Activated CD4-positive, CD25-positive, alpha-beta regulatory T cell (primary cell): ENCODE data around the gene CPXM2.

Experiments
- DNase-seq, 4 experiments: peaks; one replicate each; lab custom pipeline; 2025; lab: John Stamatoyannopoulos, UW

Gene CPXM2

DNA sequence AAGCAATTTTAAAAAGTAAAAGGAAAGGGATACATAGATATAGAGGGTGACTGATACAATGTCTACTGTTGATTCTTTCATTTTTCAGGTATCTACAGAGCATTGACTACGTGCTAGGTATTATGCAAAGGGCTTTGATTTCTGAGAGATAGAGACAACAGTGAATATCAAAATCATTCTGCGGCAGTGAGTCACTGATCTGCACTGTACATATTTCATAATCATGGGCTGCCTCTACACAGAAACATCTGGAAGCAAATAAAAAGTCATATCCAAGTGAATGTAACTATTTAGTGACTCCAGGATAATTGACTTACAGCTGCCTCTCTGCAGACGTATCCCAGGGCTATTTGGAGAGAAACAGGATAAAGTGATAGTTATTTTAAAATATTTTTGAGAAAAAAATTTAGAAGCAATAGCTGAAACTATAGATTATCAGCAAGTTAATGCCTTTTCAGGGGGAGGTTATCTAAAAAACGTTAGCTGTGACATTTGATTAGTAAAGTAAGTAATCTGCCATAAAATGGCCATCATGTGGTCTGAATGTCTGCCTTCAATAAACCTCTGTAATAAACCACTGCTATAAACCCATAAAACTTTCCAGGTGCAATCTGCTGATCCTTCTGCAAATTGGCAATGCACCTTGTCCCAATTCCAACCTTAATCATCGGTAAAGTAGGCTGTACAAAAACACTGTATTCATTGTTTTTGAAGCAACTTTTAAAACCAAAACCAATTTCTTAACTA is 43.7 kb downstream of the CPXM2 start:
- DNase-seq, result no peak

DNA sequence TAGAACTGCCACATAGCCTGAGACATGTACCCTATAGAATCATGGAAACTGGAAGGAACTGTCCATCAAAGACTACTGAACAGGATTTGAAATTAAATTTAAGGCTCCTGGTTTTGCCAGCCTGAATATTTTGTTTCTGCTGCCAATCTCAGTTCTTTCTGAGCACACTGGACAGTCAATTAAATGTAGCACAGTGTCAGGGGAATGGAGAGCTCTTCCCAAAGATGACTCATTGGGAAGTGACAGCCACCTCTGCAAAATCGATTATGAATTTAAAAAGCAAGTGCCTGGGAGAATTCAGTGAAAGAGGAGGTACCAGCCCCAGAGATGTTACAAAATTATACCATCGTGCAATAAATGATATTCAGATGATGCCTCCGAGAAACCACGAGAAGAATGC is 47.8 kb downstream of the CPXM2 start:
- no peak for DNase-seq

DNA sequence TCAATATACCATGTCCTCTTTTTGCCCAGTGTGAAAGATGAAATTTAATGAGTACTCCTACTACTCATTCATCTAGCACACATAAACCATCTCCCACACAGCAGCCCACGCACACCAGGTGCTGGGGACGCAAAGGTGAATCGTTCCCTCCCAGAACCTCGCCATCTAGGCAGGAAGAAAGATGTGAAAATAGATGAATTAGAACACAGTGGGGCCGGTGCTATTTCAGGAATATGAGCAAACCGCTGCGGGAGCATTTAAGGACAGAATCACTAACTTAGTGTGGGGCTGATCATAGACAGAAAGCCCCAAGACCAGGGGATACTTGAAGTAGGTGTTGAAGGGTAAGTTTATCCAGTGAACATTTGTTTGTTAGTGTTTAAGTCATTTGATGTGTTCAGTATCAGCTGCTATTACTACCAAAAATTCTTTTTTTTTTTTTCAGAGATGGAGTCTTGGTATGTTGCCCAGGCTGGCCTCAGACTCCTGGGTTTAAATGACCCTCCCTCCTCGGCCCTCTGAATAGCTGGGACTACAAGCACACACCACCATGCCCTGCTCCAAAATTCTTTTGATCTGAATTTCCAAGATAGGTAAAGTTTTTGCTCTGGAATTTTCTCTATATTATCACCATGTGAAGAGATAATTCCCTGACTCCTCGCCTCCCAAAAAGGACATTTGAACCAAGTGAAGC is 48.8 kb downstream of the CPXM2 start:
- DNase-seq, result no peak

DNA sequence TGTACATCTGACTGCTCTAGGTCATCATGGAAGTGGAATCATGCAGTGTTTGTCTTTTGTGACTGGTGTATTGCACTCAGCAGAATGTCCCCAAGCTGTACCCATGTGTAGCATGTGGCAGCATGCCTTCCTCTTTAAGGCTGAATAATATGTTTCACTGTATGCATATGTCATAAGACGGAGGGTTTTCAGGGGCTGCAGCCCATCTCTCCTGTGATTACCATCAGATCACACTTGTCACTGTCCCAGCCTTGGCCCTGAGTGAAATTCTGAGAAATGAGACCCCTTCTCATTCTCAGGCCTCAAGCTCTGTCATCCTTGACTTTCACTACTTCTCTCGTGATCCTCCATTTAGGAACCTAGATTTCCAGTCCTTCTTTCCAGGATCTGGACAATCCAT is 50.0 kb downstream of the CPXM2 start:
- DNase-seq, result no peak

DNA sequence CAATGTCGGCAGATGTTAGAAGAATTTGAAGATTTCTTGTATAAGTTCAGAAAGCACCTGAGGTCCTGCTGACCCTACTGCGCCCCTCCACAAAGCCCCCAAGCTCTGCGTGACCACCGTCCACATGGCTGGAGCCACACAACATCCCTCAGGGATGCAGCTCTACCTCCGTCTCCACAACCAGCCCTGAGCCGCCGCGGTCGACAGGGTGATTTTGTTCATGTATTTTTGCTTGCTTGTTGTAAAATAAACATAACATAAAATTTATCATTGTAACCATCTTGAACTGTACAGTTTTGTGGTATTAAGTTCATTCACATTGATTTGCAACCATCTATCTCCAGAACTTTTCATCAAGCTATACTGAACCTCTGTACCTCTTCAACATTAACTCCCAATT is 50.5 kb downstream of the CPXM2 start:
- no peak for DNase-seq

DNA sequence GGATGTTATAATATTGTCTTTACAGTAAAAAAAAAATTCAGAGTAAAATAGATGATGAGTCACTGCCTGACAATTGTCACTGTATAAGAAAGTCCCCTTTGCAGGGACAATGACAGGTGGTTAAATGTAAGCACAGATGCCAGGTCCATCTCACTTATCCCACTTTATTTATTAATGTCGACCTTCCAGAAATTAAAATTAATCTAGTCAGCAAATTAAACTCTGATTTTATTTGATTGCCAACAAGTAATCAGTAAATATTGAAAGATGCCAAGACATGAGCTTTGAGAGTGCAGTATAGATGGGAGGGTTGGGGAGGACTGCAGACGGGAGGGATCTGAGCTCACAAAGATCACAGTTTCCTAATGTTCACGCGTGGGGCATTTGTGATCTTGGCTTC is 50.9 kb downstream of the CPXM2 start:
- no peak for DNase-seq

DNA sequence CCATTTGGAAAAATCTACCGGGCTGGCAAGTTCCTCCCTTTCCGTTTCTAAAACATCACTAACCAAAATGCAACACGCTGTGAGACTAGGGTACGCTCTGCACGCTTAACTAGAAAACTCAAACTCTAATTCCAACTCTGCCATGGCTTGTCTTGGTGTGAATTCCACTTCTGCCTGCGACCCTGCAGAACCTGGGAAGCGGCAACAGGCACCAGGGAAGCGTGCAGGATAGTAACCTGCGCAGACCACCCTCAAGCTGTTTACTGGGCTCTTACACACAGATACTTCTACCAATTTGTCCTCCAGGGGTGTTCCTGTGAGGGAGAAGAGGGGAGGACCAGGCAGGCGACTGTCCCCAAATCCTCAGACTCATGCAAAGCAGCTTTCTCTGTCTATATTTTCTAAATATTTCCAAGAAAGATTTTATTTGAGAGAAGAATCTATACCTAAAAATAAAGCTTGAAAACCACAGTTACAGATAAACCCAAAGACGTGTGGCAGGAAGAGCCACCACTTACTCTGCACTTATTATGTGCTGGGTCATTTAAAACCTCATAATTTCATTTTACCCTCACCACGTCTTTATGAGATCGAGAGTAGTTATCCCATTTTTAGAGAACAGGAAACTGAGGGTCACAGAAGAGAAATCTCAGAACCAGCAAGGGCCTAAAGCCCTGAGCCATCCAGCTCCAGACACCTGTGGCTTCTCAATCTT is 52.9 kb downstream of the CPXM2 start:
- no peak for DNase-seq

DNA sequence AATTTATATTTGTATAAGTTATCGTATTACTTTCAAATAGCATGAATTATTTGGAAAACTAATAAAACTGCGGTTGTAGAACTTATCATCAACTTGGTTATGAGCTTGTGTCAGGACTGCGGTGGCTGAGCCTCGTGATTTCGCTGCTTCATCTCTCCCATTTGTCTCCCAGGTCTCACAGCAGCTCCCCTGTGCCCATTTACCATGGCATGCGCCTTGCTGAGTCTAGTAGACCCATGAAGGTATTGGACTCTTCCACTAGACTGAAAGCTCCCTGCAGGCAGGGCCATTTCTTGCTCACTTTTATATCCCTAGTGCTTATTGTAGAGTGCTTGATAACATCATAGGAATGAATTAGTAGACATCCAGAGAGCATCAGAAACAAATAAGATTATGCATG is 53.9 kb downstream of the CPXM2 start:
- no peak for DNase-seq

DNA sequence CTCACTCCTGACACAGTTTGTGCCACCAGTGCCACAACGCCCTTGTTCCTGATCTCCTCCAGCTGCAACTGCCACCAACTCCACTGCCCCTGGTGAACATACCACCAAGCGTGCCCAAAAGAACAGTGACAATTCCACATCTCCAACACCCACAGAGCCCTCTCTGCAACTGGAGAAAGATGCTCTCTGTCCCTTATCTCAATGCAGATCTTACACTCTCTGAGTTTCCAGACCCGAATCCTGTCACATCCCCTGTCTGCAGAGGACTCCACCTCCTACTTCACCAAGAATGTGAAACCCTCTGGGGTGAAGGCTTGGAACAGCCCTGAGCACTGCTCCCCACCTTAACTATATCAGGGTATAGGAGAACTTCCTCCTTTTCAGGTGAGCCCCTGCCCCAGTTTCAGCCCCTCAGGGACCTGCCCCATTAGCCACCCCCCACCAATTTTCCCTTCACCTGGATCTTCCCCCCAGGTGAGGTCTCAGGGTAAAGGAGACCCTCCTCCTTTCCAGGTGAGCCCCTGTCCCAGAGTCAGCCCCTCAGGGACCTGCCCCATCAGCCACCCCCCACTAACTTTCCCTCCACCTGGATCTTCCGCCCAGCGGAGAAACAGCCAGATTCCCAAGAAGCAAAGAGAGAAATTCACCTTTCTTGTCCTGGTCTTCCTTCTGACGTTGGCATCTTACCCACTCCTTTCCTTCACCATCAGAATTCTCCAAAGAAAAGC is 55.0 kb downstream of the CPXM2 start:
- no peak for DNase-seq

DNA sequence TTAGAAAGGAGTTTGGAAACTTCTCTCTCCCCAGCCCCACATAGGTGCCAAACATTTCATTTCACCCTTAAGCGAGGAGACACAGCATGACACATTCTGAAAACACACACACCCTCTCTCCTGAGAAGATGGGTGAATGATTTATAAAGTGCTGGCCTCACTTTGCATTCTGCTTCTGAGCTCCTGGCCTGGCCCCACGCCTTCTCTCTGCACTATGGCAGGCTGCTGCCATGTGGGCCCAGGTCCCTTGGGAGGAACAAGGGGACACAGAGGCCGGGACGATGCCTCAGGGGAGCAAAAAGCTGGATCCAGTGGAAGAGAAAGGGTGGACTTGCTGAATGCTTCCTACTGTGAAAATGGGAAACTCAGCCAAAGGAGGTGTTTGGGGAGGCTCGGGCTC is 56.0 kb downstream of the CPXM2 start:
- no peak for DNase-seq

DNA sequence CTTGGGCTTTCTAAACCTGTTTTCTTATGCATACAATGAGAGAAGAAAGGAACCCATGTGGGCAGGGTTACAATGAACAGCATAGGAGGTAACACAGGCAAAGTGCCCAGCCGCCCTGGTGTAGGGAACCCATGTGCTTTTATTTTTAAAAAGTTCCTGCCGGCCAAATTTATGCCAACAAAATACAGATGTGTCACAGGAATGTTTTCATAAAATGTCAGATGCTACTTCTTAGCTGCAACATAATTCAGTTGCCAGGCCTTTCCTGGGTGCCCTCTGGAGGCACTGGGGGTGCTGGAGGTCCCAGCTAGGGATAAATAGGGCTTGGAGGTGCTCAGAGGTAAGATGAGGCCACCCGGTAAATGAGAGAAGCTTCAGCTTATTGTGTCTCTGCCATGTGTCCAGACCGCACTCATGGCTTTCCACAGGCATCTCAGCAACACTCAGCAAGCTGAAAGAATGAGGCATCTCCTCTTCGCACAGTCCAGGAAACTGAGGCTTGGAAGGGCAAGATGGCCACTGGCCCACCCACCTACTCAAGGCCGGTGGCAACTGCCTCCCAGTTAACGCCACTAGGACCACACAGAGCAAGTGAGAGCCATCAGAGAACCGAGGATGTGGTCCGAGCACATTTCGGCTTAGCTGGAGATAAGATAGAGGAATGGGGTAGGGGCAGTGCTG is 58.3 kb downstream of the CPXM2 start:
- DNase-seq, result no peak

DNA sequence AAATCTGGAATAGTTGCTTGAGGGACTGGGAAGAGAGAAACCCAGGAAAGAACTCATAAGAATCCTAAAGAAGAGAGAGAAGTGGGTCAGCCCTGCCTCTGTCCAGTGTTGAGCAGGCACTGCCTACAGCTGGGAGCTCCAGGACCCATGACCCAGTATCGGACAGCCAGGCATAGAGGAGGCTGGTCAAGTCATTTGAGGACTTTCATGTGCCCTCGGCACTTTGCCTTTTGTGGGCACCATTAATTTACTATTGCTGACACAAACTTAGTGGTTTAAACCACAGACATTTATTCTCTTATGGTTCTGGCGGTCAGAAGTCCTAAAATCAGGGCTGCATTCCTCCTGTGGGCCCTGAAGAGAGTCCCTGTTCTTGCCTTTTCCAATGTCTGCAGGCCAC is 60.3 kb downstream of the CPXM2 start:
- no peak for DNase-seq

DNA sequence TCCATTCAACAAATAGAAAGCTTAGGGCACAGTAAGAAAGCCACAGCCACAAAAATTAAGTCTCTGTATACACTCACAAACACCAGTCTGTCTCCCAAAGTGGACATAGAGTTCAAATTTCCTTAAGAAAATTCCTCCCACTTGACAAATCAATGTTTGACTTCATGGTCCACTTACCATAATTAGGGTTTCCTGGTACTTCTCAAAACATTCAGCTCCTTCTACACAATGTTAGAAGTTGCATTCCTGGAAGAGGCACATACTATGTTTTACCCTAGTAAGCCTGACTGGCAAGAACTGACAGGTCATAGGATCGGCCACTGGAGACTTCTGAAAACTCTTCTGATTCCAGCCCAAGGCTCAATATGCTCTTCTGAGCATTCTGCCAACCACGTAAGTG is 70.5 kb downstream of the CPXM2 start:
- DNase-seq, result no peak

DNA sequence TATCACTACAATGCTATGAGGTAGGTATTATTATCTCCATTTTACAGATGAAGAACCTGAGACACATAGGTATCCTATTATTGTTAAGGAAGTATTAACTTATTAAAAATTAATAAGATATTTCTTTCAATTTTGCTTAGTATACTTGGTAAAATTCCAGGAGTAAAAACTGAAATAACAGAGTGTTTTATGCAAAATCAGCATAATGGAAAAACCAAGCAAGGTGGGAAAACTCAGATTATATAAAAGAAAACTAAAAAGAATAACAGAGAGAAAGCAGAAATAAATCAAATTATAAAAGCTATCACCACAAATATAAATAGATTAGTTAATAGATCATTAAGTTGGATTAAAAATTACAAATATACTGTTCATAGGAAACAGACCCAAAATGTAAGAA is 82.0 kb downstream of the CPXM2 start:
- no peak for DNase-seq

DNA sequence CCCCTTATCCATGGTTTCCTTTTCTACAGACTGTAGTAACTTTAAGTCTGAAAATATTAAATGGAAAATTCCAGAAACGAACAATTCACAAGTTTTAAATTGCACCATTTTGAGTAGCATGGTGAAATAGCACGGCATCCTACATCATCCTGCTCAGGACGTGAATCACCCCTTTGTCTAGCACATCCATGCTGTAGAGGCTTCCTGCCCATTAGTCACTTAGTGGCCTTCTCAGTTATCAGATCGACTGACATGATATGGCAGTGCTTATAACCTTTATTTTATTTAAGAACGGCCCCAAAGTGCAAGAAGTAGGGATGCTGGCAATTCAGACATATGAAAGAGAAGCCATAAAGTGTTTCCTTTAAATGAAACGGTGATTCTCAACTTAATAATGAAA is 82.7 kb downstream of the CPXM2 start:
- no peak for DNase-seq

DNA sequence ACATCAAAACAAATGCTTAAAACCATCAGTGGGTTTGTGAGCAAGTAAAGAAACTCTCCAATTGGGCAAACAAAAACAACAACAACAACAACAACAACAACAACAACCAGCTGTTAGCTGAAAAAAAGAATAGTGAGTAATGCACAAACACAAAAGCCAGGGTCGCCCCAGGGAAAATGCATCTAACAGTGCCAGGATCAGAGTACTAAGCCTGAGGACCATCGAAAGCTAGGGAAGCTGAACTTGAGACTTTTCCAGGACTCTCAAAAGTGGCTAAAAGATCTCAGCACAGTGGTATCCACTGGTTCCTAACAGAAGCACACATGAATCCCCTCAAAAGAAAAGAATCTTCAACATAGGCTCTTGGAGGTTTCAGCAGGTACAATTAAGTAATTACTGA is 83.3 kb downstream of the CPXM2 start:
- DNase-seq, result no peak

DNA sequence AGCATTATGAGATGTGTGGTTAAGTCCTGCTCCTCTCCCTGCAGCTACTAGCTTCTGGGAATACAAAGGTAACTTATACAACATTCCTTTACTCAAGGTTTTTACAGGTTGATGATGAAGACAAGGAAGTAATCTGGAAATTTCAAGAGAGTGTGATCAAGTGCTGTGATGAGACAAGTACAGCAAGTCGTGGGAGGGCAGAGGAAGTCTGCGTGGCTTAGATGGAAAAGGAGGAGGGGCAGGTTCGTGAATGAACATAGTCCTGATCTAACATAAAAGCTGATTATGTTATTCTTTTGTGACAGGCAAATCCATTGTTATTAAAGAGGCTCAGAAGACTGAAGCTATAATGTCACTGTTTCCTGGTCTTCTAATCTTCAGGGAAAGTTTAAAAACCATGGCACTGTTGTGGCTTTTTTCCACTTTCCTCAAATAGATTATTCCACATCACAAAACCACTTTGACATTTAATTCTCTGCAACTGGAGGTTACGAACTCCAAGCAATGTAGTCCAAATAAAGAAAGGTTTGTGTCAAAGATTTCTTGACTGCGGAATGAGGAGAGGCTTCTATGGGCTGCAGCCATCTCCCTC is 84.1 kb downstream of the CPXM2 start:
- DNase-seq, result no peak

DNA sequence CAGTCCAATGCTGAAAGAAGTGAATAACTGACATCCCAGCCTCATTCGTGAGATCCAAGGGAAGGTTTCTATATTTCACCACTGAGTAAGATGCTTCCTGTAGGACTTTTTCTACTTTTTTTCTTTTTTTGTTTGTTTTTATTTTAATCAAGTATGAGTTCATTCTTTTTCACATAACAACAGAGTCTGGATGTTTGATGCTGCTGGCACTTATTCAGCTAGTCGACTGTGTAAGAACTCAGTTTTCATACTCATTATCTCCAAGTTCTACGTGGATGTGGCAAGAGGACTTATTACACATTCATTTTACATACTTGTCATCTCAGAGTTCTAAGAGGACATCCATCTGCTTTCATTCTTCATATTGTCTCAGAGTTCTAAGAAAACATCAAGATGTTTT is 86.9 kb downstream of the CPXM2 start:
- no peak for DNase-seq

DNA sequence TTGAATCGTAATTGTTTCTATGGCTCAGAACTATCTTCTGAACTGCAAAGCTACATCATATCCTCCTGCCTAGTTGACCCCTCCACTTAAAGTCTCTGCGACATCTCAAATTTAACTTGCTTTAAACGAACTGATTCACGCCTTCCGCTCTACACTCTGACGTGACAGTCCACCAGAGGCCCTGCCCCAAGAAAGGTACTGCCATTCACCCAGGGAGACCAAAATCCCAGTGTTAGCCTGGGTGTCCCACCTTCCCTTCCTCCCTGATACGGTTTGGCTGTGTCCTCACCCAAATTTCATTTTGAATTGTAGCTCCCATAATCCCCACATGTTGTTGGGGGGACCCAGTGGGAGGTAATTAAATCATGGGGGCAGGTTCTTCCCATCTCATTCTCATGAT is 90.8 kb downstream of the CPXM2 start:
- no peak for DNase-seq

DNA sequence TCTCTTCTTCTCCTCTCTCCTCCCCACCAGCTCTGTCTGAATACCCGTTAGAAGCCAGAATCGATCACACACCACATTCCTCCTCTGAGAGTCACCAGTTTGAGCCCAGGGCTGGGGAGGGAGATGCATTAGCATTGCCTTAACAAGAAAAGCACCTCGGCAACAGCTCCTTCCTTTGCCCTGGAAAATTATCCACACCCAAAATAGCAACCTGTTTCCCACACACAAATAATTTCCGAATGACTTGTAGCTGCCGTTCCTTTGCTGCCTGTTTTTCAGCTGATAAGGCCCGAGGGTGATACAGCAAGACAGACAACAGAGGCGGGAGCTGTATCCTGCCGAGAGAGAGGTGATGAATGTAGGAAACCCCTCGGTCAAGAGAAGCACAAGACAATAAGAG is 91.3 kb downstream of the CPXM2 start:
- no peak for DNase-seq

DNA sequence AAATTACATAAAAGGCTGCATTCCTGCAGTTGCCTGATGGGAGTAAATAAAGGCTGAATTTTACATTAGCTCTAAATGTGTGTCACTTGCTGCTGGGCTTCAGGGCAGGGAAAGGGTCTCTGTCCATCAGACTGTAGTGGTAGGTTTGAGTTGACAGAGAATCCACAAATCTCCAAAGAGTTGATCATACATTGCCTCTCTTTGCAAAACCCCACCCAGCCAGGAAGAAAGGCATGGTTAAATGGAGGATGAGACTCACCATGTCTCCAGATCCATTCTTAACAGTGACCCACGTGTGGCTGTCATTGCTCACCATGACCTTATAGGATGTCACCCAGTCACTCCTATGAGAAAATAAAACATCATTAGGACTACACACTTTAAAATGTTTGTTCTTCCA is 92.8 kb downstream of the CPXM2 start:
- DNase-seq, result no peak

DNA sequence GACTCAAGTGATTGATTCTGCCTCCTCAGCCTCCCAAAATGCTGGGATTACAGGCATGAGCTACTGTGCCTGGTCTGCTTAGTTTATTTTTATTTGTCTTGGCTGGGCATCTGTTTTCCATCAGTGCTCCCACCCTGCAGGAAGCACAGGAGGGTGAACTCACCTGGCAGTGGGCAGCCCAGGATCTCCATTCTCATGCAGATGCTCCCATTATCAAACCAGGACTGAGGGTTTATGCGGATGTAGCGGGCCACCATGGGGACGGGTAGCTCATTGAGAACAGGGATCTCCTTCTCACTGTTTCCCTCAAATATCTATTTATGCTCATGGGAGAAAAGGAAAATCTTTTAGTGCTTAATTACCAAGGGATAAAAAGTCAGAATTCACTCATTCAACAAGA is 93.8 kb downstream of the CPXM2 start:
- DNase-seq, result no peak
